ENCODE measurements around the gene CLEC16A.

CLEC16A gene

GRCh38 chr16:10931134-10931533 lies 13.2 kb upstream of the CLEC16A start:
- TF ChIP-seq REST (IDR thresholded peaks at IDR 0.05; ENCODE audit: insufficient replicate concordance, low read depth) (no peak), CTCF (IDR thresholded peaks at IDR 0.05; ENCODE audit: insufficient read depth, low read length) (no peak), GABPA (IDR thresholded peaks at IDR 0.05; ENCODE audit: low read depth) (no peak), SPI1 (IDR thresholded peaks at IDR 0.05; ENCODE audit: borderline replicate concordance, low read depth) (no peak), POLR2AphosphoS5 (IDR thresholded peaks at IDR 0.05; ENCODE audit: low read depth) (no peak)
- peak in 1 of 2 experiments; percentile 38 for DNase-seq (ENCODE audit: low read depth in 1 of 2, low spot score in 1 of 2)
- no peak overlapping the region for H3K27ac ChIP-seq (replicated peaks)
- no peak overlapping the region for H3K4me3 ChIP-seq (replicated peaks; ENCODE audit: insufficient read depth, low read length)
- no peaks in the 10 kb centered on the region for H3K27me3 ChIP-seq (ENCODE audit: insufficient read depth, poor library complexity, severe bottlenecking)

GRCh38 chr16:10931977-10932632 lies 12.3 kb upstream of the CLEC16A start:
- Histone ChIP-seq H3K27ac (replicated peaks) (no peak overlapping the region), H3K27me3 (ENCODE audit: insufficient read depth, poor library complexity, severe bottlenecking) (no peaks in the 10 kb centered on the region), H3K4me3 (replicated peaks; ENCODE audit: insufficient read depth, low read length) (no peak overlapping the region)
- no peak for DNase-seq (ENCODE audit: low read depth in 1 of 2, low spot score in 1 of 2)
- no peak for TF ChIP-seq POLR2AphosphoS5 (IDR thresholded peaks at IDR 0.05; ENCODE audit: low read depth)
- no peak for TF ChIP-seq REST (IDR thresholded peaks at IDR 0.05; ENCODE audit: insufficient replicate concordance, low read depth)
- no peak for TF ChIP-seq GABPA (IDR thresholded peaks at IDR 0.05; ENCODE audit: low read depth)
- no peak for TF ChIP-seq SPI1 (IDR thresholded peaks at IDR 0.05; ENCODE audit: borderline replicate concordance, low read depth)
- TF ChIP-seq CTCF (IDR thresholded peaks at IDR 0.05; ENCODE audit: insufficient read depth, low read length) = no peak

- TF ChIP-seq GABPA (IDR thresholded peaks at IDR 0.05; ENCODE audit: low read depth) = no peak
- no peak for TF ChIP-seq REST (IDR thresholded peaks at IDR 0.05; ENCODE audit: insufficient replicate concordance, low read depth)
- TF ChIP-seq SPI1 (IDR thresholded peaks at IDR 0.05; ENCODE audit: borderline replicate concordance, low read depth) = no peak
- TF ChIP-seq CTCF (IDR thresholded peaks at IDR 0.05; ENCODE audit: insufficient read depth, low read length) = no peak
- TF ChIP-seq POLR2AphosphoS5 (IDR thresholded peaks at IDR 0.05; ENCODE audit: low read depth) = no peak
- Histone ChIP-seq H3K27me3 (ENCODE audit: insufficient read depth, poor library complexity, severe bottlenecking) (no peaks in the 10 kb centered on the region), H3K4me3 (replicated peaks; ENCODE audit: insufficient read depth, low read length) (no peak overlapping the region), H3K27ac (replicated peaks) (no peak overlapping the region; the same call in 1 of the 2 replicates)
- peak in 1 of 2 experiments; percentile 39 for DNase-seq (ENCODE audit: low read depth in 1 of 2, low spot score in 1 of 2)
Observed at GRCh38 chr16:10932959-10933710, 11.2 kb upstream of the CLEC16A start.

All from HL-60 (cell line).